Measurements from ENCODE around the gene E4F1.

Gene E4F1

DNA sequence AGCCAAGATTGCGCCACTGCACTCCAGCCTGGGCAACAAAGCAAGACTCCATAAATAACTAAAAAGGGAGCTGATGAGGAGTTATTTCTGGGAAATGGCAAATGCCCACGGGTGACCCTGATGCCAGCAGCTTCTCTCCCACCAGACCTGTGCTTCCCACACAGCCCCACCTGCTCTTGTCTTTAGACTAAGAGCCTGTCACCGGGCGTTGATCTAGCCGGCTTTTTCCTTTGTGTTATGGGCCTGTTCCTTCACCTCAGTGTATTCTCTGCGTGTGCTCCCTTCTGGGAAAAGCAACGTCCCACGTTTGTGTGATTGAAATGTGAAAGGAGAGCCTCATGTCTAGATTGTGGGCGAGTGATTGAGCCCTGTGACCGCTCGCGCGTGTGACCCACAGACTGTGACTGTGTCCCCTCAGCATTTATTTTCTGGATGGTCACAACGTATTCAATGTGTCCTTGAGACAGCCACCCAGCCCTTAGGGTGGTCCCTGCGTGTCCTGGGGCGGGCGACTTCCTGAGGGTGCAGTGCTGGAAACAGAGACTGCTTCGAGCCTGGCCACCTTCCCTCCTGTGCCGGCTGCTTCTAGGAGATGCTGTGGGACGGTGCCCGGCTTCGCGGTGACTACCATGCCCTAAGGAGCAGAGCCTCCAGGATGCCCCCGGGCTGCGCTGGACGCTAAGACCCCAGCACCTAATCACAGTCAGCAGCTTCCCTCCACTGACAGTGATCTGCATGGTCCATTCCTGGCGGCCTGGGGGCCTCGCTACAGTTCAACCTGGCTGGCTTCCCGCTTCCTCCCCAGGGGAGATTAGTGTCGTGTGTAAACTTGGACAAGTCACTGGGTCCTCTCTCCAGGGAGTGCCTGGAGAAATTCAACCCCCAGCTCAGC is 52.3 kb downstream of the E4F1 start:
- no peak for DNase-seq (ENCODE audit: low read depth in 2 of 2)

DNA sequence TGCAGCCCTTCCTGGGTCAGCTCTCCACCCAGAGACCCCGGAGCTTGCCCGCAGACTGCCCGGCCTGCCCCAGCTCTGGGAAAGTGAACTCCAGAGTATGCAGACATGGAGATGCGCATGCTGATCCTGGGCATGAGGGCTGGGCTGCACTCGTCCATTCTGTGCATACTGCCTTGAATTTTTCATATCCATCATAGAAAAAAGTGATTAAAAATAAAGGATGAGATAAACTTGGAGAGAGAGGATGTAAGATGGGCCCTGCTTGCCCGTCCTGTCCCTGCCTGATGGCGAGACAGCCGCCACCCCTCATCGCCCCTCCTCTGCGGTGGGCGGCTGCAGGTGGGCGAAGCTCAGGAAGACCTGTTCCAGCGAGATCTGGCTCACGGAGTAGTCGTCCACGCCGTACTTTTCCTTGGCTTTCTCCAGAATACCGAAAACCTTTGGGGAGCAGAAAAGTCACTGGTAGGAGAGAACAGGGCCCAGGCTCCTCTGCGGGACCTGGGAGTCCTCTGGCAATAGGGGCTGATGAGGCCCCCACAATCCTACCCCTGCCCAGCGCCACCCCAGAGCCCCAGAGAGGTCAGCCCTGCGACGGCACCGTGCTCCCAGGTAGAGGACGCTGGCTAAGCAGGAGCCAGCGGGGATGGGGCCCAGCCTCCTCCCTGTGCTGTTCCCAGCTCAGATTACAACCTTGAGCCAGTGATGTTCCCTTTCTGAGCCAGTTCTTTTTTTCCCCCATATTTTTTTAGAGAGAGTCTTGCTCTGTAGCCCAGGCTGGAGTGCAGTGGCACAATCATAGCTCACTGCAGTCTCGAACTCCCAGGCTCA is 53.2 kb downstream of the E4F1 start:
- no peak for DNase-seq (ENCODE audit: low read depth in 2 of 2)

DNA sequence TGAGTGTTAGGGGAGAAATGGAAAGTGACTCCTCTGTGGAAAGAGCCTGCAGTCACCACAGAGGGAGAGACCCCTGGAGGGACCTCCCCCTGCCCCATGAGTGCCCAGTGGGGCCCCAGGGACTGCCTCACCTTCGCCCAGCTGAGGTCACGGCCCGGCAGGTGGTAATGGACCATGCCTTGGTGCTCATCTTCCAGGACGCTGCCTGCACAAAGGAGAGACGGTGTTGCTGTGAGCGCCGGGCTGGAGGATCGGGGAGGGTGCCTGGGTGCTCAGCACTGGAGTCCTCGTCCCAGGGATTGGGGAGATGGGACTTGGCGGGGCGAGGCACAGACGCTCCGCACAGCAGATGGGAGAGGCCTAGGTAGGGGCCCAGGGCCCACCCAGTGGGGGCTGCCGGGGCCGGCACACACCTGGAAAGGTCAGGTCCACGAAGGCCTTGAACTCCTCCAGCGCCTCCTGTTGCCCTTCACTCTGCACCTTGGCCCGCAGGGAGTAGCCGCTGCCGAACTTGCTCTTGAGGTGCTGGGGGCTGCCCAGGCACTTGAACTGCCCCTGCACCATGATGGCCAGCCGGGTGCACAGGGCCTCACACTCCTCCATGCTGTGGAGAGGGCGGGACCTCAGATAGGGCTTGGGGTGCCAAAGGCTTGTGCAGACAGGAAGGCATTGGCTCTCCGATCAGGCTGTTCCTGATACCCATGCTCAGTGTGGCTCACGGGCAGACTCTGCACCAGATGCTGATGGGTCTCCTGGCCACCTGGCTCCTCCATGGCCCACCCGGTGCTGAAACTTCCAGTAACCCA is 54.3 kb downstream of the E4F1 start:
- DNase-seq (ENCODE audit: low read depth in 2 of 2): no peak

DNA sequence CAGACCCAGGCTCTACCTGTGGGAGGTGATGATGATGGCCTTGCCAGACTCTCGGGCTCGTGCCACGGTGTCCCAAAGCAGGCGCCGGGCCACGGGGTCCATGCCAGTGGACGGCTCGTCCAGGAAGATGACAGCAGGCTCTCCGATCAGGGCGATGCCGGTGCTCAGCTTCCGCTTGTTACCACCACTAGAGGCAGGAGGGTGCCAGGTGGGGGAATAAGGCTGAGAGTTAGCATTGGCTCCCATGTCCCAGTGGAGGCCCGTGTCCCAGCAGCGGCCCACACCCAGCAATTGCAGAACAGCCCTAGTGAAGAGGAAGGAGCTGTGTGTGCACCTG is 54.8 kb downstream of the E4F1 start:
- DNase-seq (ENCODE audit: low read depth in 2 of 2): no peak

DNA sequence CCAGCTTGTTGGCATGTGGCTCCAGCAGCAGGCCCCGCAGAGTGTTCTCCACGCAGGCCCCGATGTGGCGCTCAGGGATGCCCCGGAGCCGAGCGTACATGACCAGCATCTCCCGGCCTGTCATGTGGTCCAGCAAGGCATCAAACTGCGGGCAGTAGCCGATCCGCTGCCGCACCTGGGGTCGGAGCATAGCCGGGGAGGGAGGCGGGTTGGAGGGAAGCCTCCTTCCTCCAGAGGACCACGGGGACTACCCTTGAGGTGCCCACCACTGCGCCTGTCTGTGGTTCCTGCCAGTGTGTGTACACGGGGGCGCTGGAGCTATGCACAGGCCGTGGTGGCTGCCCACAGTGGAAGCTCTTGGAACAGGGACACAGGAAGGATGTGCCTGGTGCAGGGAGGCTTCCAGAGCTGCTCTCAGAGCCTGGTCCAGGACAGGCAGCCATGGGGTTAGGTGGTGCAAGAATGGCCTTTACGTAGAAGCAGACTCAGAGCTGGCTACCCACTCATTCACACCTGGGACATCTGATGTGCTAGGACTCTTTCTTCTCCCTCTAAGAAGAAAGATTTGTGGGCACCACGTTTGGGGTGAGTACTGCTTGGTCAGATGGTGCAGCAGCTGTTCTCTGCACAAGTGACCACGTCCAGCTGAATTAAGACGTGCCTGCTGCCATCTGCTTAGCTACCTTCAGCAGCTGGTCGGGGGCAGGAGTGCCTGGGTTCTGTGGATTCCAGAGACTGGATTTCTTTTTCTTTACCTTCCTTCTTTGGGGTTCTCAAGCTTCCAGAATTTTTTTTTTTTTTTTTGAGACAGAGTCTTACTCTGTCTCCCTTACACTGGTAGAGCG is 55.8 kb downstream of the E4F1 start:
- DNase-seq (ENCODE audit: low read depth in 2 of 2): no peak

DNA sequence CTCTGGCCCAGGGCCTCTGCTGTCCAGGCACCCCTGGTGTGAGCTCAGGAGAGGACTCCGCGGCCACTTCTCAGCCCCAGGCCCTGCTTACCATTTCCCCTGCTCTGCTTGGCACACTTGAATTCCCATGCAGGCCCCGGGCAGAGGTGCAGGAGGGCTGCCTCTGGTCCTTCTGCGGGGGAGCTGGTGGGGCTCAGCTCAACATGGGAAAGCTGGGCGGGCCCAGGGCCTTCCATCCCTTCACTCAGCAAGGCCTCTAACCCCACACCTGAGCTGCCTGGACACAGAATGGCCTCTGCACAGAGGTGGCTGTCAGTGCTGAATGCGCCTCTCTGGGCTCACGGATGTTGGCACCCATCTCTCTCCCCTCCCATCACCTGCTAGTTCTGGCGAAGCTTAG is 57.1 kb downstream of the E4F1 start:
- no peak for DNase-seq (ENCODE audit: low read depth in 2 of 2)

DNA sequence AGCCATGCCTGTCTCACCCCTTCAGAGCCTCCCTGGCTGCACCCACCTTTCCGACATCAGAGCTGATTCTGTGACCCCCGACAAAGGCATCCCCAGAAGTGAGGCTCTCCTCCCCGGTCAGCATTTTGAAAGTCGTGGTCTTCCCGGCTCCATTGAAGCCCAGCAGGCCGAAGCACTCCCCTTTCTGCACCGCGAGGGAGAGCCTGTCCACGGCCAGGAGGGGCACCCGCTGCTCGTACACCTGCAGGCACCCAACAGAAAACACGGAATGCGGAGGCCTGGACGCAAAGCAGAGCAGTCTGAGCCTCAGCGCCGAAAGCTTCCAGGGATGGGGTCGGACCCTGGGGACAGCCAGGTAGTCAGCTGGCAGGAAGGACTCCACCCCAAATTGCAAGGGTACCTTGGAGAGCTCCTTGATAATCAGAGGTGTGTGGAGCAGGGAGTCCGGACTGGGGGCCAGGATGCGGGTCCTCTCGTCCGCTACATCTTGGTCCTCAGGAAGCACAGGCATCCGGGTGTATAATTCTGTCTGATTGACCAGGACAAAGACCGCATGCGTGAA is 57.7 kb downstream of the E4F1 start:
- no peak for DNase-seq (ENCODE audit: low read depth in 2 of 2)

DNA sequence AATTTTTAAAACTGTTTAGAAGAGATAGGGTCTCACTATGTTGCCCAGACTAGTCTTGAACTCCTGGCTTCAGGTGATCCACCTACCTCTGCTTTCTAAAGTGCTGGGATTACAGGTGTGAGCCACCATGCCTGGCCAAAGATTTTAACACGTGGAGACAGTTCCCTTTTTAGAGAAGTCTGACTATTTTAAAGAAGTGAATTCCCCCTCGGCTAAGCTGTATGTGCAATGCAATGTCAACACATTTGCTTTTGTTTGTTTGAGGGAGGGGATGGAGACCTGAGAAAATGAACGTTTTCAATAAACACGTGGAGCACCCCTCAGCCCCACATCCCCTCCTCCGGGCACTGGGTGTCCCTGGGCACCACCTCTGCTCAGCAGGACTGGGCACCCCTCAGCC is 58.9 kb downstream of the E4F1 start:
- no peak for DNase-seq (ENCODE audit: low read depth in 2 of 2)

DNA sequence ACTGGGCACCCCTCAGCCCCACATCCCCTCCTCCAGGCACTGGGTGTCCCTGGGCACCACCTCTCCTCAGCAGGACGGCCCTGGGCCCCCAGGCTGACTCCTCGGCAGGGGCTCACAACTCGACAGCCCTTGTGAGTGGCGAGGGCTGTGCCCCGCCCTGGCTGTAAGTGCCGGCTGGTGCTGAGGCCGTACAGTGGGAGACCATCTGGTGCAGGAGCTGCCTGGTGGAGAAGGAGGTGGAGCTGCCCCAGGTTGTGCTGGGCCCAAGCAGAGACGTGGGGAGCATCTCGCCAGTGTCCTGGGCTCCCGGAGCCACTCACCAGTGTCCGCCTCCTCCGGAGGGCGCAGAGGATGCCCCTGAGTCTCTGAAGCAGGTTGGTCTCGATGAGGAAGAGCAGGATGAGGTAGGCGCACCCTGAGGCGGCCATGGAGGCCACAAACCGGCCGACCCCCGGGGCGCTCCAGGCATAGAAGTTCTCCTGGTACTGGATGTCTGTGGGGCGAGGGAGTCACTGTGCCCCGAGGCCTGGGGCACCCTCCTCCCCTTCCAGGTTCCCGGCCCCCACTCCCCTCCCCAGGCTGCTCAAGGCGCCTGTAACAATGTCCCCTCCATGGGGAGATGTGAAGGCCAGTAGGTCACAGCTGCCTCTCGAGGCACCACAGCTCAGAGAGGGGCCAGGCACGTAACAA is 59.6 kb downstream of the E4F1 start:
- DNase-seq (ENCODE audit: low read depth in 2 of 2): no peak

DNA sequence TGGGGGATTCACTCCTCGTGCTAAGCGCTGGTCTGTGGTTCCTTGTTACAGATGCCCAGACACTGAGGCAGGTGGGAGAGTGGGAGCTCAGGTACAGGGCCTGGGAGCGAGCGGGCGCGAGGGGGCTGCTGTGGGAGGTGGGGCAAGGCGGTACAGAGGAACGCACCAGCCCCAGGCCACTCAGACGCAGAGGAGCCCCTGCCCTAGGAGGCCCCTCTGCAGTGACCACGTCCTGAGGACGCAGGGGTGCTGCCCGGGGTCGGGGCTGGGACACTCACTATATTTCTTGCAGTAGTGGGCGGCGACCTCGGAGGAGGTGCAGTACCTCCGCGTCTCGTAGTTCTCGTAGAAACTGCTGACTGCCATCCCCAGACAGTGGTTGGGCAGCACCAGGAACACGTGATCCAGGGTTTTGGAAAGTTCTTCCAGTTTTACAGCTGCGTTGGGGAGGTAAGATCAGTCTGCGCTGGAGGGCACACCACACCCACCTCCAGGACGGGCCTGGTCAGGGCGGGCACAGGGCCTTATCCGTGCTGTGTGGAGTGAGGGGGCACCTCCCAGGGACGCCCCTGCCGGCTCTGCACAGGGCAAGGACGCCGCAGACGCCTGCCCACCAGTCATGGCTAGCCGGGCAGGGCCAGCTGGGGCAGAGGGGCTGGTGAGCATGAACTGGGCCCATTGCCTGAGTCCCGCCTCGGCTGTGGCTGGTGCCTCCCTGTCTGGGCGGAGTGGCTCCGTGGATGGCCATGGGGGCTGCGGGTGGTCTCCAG is 60.8 kb downstream of the E4F1 start:
- DNase-seq (ENCODE audit: low read depth in 2 of 2): no peak

DNA sequence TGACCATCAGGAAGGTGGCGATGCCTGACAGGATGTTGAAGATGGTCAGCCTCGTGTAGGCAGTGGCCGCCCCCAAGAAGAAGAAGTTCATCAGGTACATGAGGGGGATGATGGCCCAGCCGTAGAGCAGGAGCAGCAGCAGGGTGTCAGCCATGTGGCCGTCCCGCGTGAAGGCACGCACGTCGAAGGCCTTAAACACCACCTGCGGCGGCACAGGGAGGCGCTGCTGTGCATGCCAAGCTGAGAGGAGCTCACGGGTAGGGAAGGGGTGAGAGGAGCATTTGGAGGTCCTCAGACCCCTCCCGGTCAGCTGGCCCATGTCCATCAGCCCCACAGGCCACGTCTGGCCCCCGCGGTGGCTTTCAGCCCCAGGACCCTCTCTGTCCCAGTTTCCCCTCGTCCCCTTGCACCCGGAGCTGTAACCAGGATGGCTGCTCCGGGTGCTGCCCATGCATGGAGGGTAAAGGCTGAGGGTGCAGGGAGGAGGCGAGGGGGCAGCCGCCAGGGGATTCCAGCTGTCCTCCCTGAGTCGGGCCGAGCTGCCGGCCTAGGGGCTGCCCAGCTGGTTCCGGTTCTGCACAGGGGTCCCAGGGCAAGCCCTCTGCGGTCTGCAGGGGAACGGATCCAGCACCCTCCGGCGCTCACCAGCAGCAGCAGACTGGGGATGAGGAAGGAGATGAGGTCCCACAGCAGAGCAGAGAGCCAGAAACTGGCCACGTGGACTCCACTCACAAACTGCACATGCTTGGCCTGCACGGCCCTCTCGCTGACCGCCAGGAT is 61.6 kb downstream of the E4F1 start:
- DNase-seq (ENCODE audit: low read depth in 2 of 2): no peak
